ENCODE results near the gene ITGA6. TPM values are rescaled to one million over a fixed set of nuclear protein-coding genes. Genes with fewer than 3 reads are reported as not detected.

Gene ITGA6
- total RNA-seq, 1 donor from 2014 or later: 83.8 TPM

DNA sequence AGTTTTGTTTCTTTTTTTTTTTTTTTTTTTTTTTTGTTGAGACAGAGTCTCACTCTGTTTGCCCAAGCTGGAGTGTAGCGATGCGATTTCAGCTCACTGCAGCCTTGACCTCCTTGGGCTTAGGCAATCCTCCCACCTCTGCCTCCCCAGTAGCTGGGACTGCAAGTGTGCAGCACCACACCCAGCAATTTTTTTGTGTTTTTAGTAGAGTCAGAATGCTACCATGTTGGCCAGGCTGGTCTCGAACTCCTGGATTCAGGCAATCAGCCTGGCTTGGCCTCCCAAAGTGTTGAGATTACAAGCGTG is 8.2 kb downstream of the ITGA6 start:
- no peak overlapping the region for H3K4me3 Mint-ChIP-seq (ENCODE audit: low read depth)
- TF ChIP-seq CTCF (IDR thresholded peaks at IDR 0.05; ENCODE audit: unreplicated experiment): no peak
- DNase-seq (ENCODE audit: low spot score, unreplicated experiment): no peak
- no peaks in the 10 kb centered on the region for H3K9me3 Mint-ChIP-seq (ENCODE audit: low read depth)
- H3K27me3 Mint-ChIP-seq: no peaks in the 10 kb centered on the region
- H3K36me3 Mint-ChIP-seq (ENCODE audit: insufficient read depth): peaks cover 1% of the 10 kb centered on the region
- no peak overlapping the region for H3K27ac Mint-ChIP-seq
- H3K4me1 Mint-ChIP-seq (ENCODE audit: low read depth): peaks cover 33% of the 10 kb centered on the region

- no peak overlapping the region for H3K4me3 Mint-ChIP-seq (ENCODE audit: low read depth)
- no peak overlapping the region for H3K27ac Mint-ChIP-seq
- peaks cover 39% of the 10 kb centered on the region for H3K4me1 Mint-ChIP-seq (ENCODE audit: low read depth)
Observed at GRCh38 chr2:172436889-172437288, 9.5 kb downstream of the ITGA6 start.

GRCh38 chr2:172437419-172438341 is 10.3 kb downstream of the ITGA6 start:
- Mint-ChIP-seq H3K4me1 (ENCODE audit: low read depth) (peaks cover 45% of the 10 kb centered on the region), H3K9me3 (ENCODE audit: low read depth) (no peaks in the 10 kb centered on the region), H3K36me3 (ENCODE audit: insufficient read depth) (peaks cover 1% of the 10 kb centered on the region), H3K4me3 (ENCODE audit: low read depth) (no peak overlapping the region), H3K27ac (no peak overlapping the region), H3K27me3 (no peaks in the 10 kb centered on the region)
- no peak for TF ChIP-seq CTCF (IDR thresholded peaks at IDR 0.05; ENCODE audit: unreplicated experiment)
- no peak for DNase-seq (ENCODE audit: low spot score, unreplicated experiment)

More at GRCh38 chr2:172436889-172437288, 9.5 kb downstream of the ITGA6 start:
- Mint-ChIP-seq H3K27me3 (no peaks in the 10 kb centered on the region), H3K36me3 (ENCODE audit: insufficient read depth) (peaks cover 1% of the 10 kb centered on the region), H3K9me3 (ENCODE audit: low read depth) (no peaks in the 10 kb centered on the region)
- no peak for DNase-seq (ENCODE audit: low spot score, unreplicated experiment)
- TF ChIP-seq CTCF (IDR thresholded peaks at IDR 0.05; ENCODE audit: unreplicated experiment): no peak

DNA sequence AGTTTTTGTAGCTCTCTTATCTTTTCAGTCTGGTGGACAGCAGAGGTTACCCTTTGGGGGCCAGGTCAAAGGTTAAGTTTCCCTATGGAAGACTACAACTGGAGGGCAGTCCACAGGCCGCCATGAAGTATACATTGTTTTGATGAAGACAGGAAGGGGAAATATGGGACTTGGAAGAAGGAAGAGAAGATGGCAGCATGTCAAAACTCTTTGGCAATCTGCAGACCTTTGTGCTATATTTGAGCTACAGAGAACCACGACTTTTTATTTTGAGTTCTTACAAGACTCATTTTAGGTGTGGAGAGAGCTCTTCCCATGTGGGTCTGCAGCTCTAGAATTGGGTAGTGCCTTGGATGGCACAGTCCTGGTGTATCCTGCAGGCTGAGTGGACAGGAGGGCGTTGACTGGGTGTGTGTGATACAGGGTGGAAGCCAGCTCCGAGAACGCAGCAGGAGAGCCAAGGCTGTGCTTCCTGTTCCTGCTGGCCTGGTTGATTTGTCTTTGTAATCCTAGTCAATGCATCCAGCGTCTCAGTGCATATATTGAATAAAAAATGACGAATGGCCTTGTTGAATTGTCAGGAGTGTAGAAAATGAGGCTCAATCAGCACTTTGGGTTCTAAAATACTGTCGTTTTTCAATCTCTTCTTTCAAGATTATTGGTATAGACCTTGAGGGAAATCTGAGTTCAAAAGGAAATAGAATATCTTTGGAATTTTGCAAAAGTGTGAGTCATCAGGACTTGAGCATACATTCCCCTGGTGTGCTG is 11.5 kb downstream of the ITGA6 start:
- peaks cover 43% of the 10 kb centered on the region for H3K4me1 Mint-ChIP-seq (ENCODE audit: low read depth)
- no peak for DNase-seq (ENCODE audit: low spot score, unreplicated experiment)
- TF ChIP-seq CTCF (IDR thresholded peaks at IDR 0.05; ENCODE audit: unreplicated experiment): no peak
- no peaks in the 10 kb centered on the region for H3K9me3 Mint-ChIP-seq (ENCODE audit: low read depth)
- peak overlapping the region; percentile 34 for H3K27ac Mint-ChIP-seq
- peaks cover 6% of the 10 kb centered on the region for H3K36me3 Mint-ChIP-seq (ENCODE audit: insufficient read depth)
- no peak overlapping the region for H3K4me3 Mint-ChIP-seq (ENCODE audit: low read depth)
- no peaks in the 10 kb centered on the region for H3K27me3 Mint-ChIP-seq

GRCh38 chr2:172439509-172439860 is 12.1 kb downstream of the ITGA6 start:
- Mint-ChIP-seq H3K4me3 (ENCODE audit: low read depth) (no peak overlapping the region), H3K27me3 (no peaks in the 10 kb centered on the region), H3K27ac (no peak overlapping the region), H3K36me3 (ENCODE audit: insufficient read depth) (peaks cover 8% of the 10 kb centered on the region), H3K4me1 (ENCODE audit: low read depth) (peaks cover 38% of the 10 kb centered on the region), H3K9me3 (ENCODE audit: low read depth) (no peaks in the 10 kb centered on the region)
- no peak for TF ChIP-seq CTCF (IDR thresholded peaks at IDR 0.05; ENCODE audit: unreplicated experiment)
- DNase-seq (ENCODE audit: low spot score, unreplicated experiment): no peak
